ENCODE data around the gene KIRREL3.

The KIRREL3 gene

DNA sequence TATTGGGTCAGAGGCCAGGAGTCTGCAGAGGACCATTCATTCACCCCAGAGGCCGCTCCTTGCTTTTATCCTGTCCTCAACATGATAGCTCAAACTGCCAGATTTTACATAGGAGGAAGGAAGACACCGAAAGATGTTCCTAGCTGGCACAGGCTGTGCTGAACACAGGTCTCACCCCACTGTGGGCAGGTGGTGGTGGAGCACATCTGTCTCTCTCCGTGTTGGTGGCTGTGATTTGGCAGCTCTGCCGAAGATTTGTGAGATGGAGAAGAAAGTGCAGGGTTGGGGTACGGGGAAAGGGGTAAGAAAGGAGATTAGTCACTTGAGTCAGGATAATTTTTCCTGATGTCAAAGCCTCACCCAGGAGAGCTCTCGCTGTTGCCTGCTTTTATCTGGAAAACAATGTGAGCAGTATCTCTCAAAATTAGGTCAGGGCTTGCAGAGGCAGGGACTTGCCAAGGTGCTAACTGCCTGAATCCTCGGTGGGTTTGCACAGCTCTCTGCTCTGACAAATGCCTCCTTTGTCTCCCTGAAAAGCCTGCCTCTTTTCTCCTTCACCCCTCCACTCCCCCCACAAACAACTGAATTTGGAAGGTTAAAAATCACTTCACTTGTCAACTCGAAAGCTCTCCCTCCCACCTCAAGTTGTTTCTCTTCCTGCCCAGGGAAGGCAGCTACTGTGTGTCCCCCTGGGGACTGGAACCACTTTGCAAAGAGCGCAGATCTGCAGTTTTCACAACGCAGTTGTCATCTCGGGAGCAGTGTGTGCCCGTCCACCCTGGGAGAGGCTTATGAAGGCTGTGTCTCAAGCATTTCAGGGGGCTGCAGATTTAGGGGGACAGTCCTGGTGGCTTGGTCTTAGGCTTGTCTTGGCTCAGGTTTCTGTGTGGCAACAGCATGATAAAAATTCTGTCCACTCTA is 345.4 kb downstream of the KIRREL3 start:
- Histone ChIP-seq H3K4me3 (ENCODE audit: low read length) (no peak overlapping the region), H3K79me2 (ENCODE audit: low read length) (no peaks in the 10 kb centered on the region), H3K4me2 (ENCODE audit: low read length) (no peak overlapping the region), H3K27ac (ENCODE audit: low read length) (no peak overlapping the region), H2AFZ (ENCODE audit: low read depth, low read length) (no peak overlapping the region), H3K9ac (ENCODE audit: low read length) (no peak overlapping the region), H3K9me3 (ENCODE audit: insufficient read depth, low read length) (no peaks in the 10 kb centered on the region), H4K20me1 (ENCODE audit: insufficient read depth, low read length) (no peaks in the 10 kb centered on the region), H3K27me3 (ENCODE audit: low read depth, low read length) (peaks cover 41% of the 10 kb centered on the region), H3K4me1 (ENCODE audit: low read length) (no peaks in the 10 kb centered on the region), H3K36me3 (replicated peaks; ENCODE audit: low read depth, low read length) (no peaks in the 10 kb centered on the region)
- TF ChIP-seq, protein P1, sequence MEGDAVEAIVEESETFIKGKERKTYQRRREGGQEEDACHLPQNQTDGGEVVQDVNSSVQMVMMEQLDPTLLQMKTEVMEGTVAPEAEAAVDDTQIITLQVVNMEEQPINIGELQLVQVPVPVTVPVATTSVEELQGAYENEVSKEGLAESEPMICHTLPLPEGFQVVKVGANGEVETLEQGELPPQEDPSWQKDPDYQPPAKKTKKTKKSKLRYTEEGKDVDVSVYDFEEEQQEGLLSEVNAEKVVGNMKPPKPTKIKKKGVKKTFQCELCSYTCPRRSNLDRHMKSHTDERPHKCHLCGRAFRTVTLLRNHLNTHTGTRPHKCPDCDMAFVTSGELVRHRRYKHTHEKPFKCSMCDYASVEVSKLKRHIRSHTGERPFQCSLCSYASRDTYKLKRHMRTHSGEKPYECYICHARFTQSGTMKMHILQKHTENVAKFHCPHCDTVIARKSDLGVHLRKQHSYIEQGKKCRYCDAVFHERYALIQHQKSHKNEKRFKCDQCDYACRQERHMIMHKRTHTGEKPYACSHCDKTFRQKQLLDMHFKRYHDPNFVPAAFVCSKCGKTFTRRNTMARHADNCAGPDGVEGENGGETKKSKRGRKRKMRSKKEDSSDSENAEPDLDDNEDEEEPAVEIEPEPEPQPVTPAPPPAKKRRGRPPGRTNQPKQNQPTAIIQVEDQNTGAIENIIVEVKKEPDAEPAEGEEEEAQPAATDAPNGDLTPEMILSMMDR (IDR thresholded peaks at IDR 0.05; ENCODE audit: low read depth, low read length) = no peak
- TF ChIP-seq EZH2phosphoT487 (IDR thresholded peaks at IDR 0.05; ENCODE audit: low read depth) = no peak

DNA sequence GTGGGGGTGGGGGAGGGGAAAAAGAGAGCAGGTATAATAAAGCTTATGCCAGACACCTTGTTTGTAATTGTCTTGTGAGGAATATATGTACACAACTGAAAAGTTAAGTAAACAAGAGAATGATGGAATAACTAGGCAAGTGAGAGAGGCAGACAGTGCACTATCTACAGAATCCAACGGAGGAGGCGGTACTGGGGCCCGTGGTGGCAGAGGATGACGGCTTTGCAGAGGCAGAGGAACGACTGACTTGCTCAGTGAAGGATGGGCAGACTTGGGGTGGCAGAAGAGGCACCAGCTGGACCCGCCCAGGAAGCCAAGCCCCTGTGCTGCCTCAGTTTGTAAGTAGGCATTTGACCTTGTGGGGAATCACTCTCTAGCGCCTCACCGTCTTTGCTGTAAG is 347.5 kb downstream of the KIRREL3 start:
- no peaks in the 10 kb centered on the region for H3K36me3 ChIP-seq (replicated peaks; ENCODE audit: low read depth, low read length)
- H3K27ac ChIP-seq (ENCODE audit: low read length) = no peak overlapping the region
- TF ChIP-seq EZH2phosphoT487 (IDR thresholded peaks at IDR 0.05; ENCODE audit: low read depth) = no peak
- TF ChIP-seq, protein P1 (IDR thresholded peaks at IDR 0.05; ENCODE audit: low read depth, low read length) = no peak
- no peaks in the 10 kb centered on the region for H4K20me1 ChIP-seq (ENCODE audit: insufficient read depth, low read length)
- no peaks in the 10 kb centered on the region for H3K4me1 ChIP-seq (ENCODE audit: low read length)
- H3K4me2 ChIP-seq (ENCODE audit: low read length) = no peak overlapping the region
- no peak overlapping the region for H3K9ac ChIP-seq (ENCODE audit: low read length)
- peaks cover 32% of the 10 kb centered on the region for H3K27me3 ChIP-seq (ENCODE audit: low read depth, low read length)
- H3K9me3 ChIP-seq (ENCODE audit: insufficient read depth, low read length) = no peaks in the 10 kb centered on the region
- H2AFZ ChIP-seq (ENCODE audit: low read depth, low read length) = no peak overlapping the region
- no peaks in the 10 kb centered on the region for H3K79me2 ChIP-seq (ENCODE audit: low read length)
- H3K4me3 ChIP-seq (ENCODE audit: low read length) = no peak overlapping the region

DNA sequence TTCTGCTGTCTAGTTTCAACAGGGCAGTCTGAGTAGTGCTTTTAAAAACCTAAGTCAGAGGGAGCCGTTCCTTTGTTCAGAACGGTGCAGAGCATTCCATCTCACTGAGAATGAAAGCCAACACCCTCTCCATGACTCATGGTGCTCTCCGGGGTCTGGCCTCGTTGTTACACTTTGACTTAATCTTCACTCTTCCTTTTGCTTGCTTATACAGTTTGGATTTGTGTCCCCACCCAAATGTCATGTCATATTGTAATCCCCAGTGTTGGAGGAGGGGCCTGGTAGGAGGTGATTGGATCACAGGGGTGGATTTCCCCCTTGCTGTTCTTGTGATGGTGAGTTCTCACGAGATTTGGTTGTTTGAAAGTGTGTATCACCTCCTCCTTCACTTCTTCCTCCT is 352.8 kb downstream of the KIRREL3 start:
- H3K4me1 ChIP-seq (ENCODE audit: low read length) = no peaks in the 10 kb centered on the region
- peaks cover 13% of the 10 kb centered on the region; the same call in 1 of the 2 replicates for H3K27me3 ChIP-seq (ENCODE audit: low read depth, low read length)
- H4K20me1 ChIP-seq (ENCODE audit: insufficient read depth, low read length) = no peaks in the 10 kb centered on the region
- no peak for TF ChIP-seq EZH2phosphoT487 (IDR thresholded peaks at IDR 0.05; ENCODE audit: low read depth)
- TF ChIP-seq, protein P1 (IDR thresholded peaks at IDR 0.05; ENCODE audit: low read depth, low read length) = no peak
- no peaks in the 10 kb centered on the region for H3K36me3 ChIP-seq (replicated peaks; ENCODE audit: low read depth, low read length)
- no peak overlapping the region for H3K4me3 ChIP-seq (ENCODE audit: low read length)
- no peak overlapping the region for H2AFZ ChIP-seq (ENCODE audit: low read depth, low read length)
- H3K4me2 ChIP-seq (ENCODE audit: low read length) = no peak overlapping the region
- no peaks in the 10 kb centered on the region for H3K79me2 ChIP-seq (ENCODE audit: low read length)
- no peaks in the 10 kb centered on the region for H3K9me3 ChIP-seq (ENCODE audit: insufficient read depth, low read length)
- no peak overlapping the region for H3K9ac ChIP-seq (ENCODE audit: low read length)
- no peak overlapping the region for H3K27ac ChIP-seq (ENCODE audit: low read length)

DNA sequence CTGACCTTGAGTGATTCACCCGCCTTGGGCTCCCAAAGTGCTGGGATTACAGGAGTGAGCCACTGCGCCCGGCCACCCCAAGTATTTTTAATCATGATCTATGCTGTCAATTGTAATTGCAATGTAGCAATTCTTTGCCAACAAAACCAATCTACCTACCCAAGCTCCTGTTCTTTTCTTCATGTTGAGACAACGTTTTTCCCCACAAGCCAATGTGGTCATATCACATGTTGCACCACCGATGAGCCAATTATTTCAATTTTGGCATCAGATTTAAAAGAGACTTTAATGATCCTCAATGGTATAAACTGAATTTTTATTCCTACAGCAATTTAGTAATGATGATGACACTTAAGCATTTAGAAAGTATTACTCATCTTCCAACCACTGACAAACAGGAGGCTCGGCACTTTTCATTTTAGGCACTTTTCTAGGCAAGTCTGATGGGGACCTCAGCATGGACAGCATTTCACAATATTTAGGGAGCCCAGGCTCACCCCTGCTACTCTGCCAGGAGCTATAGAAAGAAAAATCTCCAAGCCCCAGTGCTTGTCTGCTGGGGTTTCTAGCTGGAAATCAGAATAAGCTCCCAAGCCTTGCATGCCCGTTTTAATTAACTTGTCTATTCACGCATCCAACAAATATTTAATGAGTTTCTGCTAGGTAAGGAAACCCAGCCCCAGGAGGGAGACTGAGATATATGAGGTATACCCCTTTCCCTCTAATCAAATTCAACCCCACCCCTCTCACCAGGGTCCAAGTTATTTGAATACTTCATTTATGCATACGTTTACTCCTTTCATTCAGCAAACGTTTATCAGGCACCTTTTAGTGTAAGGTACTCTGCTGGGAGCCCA is 353.6 kb downstream of the KIRREL3 start:
- Histone ChIP-seq H3K4me1 (ENCODE audit: low read length) (no peaks in the 10 kb centered on the region), H3K9me3 (ENCODE audit: insufficient read depth, low read length) (no peaks in the 10 kb centered on the region), H3K9ac (ENCODE audit: low read length) (no peak overlapping the region), H2AFZ (ENCODE audit: low read depth, low read length) (no peak overlapping the region), H3K27me3 (ENCODE audit: low read depth, low read length) (peaks cover 12% of the 10 kb centered on the region; the same call in 1 of the 2 replicates), H3K79me2 (ENCODE audit: low read length) (no peaks in the 10 kb centered on the region), H3K36me3 (replicated peaks; ENCODE audit: low read depth, low read length) (no peaks in the 10 kb centered on the region), H4K20me1 (ENCODE audit: insufficient read depth, low read length) (no peaks in the 10 kb centered on the region), H3K4me2 (ENCODE audit: low read length) (no peak overlapping the region), H3K4me3 (ENCODE audit: low read length) (no peak overlapping the region), H3K27ac (ENCODE audit: low read length) (no peak overlapping the region)
- no peak for TF ChIP-seq EZH2phosphoT487 (IDR thresholded peaks at IDR 0.05; ENCODE audit: low read depth)
- TF ChIP-seq, protein P1 (IDR thresholded peaks at IDR 0.05; ENCODE audit: low read depth, low read length) = no peak
